Amniotic stem cell (primary cell): ENCODE data around the gene AIG1.

ENCODE experiments used
- DNase-seq: peaks from one replicate; lab custom pipeline; 2025; lab: John Stamatoyannopoulos, UW

The AIG1 gene

DNA sequence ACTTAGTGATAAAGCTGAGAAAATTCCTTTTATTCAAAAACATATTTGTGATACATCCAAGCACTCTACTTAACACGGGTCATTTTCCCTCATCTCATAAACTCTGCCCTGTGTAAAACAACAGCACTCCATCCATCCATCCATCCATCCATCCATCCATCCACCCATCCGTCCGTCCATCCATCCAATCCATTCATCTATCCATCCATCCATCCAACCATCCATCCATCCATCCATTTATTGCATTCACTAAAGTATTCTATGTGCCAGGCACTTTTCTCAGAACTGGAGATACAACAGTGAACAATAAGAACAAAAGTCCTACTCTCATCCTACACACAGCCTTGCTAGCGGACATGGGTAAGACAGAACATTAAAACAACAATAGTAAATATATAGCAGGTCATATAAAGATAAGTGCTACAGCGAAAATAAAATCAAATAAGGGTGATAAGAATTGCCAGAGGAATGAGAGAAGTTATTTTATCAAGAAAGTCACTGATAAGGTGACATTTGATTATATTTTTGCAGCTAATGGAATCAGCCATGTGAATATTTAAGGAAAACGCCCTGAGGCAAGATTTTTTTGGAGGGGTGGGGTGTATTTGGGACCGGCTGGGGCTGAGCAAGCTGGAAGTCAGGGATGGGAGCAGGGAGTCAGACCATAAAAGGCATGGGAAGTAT, 311.7 kb downstream of the AIG1 start:
- no peak for DNase-seq

- DNase-seq, result no peak
Observed at GRCh38 chr6:143374014-143374413, 313.3 kb downstream of the AIG1 start.

GRCh38 chr6:143375022-143375585, 314.4 kb downstream of the AIG1 start:
- DNase-seq, result no peak

GRCh38 chr6:143376375-143376774, 315.7 kb downstream of the AIG1 start:
- no peak for DNase-seq

- no peak for DNase-seq
Observed at GRCh38 chr6:143376861-143377260, 316.2 kb downstream of the AIG1 start.

DNA sequence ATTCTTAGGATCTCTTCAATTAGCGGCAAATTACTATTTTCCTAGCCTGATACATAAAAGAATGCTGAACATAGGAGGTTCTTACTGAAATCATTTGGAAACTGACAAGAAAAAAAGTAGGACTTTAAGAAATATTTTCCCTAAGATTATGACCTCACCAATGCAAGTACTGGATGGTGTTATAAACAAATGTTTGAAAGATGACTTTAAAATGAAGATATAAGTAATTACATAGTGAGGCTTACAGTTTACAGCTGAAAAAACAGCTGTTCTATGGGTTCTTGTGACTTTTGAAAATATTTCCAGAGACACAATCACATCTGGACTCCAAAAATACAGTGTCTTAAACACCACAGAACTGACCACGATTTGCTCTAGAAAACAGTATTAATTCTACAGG, 324.9 kb downstream of the AIG1 start:
- no peak for DNase-seq

DNA sequence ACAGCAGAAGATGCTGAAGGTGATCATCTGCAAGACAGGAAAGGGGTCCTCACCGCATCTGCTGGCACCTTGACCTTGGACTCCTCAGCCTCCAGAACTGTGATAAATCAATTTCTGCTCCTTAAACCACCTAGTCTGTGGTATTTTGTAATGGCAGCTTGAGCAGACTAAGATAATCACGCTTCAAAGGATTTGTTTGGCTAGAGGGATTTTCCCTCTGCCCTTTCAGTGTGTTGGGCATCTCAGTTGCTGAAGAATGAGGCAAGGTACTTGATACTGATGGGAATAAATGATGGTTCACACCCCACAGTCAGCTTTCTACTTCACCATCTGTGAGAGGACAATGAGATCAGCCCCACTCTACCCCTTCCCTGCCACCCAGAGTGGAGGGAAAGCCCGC, 329.6 kb downstream of the AIG1 start:
- no peak for DNase-seq
